ENCODE data around the gene GNAZ. TPM values are rescaled to one million over a fixed set of nuclear protein-coding genes. Genes with fewer than 3 reads are reported as not detected.

GNAZ gene
- total RNA-seq, 1 experiment from 2014 or later, result 11.9 TPM

DNA sequence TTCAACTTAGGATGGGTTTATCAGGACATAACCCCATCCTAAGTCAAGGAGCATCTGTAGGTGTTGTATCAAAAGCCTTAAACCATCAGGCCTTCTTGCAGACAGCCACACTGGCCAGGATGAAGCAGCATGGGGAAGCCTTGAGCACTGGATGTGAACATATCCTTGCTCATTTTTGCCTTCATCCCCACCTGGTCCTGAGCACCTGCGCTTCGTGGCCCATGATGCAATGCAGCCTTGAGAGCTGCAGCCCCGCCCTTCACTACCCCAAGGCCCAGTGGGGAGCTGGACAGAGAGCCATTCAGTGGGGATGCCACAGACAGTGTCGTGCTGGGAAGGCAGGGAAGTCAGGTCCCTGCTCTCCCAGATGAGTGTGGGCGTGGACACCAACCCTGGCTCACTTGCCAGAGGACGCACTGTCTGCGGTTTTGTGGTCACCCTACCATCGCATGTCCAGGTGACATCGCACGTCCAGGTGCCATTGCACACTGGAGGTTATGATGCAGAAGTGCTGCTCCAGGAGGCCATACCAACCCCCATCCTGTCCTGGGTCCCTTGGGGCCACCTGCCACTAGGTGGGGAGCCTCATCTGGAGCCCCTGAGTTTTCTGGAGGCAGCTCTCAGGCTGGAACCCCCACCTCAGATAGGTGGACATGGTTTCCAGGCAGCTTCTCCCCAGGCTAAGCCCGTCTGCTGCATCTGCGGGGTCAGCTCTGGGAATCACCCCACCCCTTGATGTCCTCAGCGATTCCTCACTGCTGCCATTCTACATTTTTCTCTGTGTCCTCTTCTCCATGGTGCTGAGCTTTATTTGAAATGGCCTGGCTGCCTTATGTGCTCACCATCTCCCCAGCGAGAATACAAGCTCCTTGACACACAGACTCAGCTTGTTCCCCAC is 14.4 kb downstream of the GNAZ start:
- no peak overlapping the region for H3K4me3 ChIP-seq
- H3K9me3 ChIP-seq (replicated peaks), result no peaks in the 10 kb centered on the region
- no peaks in the 10 kb centered on the region for H3K4me1 ChIP-seq
- no peaks in the 10 kb centered on the region for H3K36me3 ChIP-seq
- H3K27me3 ChIP-seq, result no peaks in the 10 kb centered on the region
- H3K27ac ChIP-seq, result no peak overlapping the region
- DNase-seq, result no peak

DNA sequence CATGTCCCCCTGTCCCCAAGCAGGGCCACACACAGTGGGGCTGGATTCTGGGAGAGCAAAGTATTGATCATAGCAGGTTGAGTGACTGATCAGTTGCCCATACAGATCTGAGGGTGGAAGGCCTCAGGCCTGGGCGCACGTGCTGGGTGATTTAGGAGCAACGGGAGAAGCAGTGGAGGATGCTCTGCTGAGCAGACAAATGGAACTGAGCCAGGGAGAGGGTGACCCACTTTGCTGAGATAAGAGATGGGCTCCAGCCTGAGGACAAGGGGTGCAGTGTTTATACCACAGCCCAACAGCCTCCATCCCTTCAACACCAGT is 15.0 kb downstream of the GNAZ start:
- H3K27ac ChIP-seq, result no peak overlapping the region
- no peak overlapping the region for H3K4me3 ChIP-seq
- no peaks in the 10 kb centered on the region for H3K36me3 ChIP-seq
- H3K4me1 ChIP-seq, result no peaks in the 10 kb centered on the region
- no peaks in the 10 kb centered on the region for H3K27me3 ChIP-seq
- H3K9me3 ChIP-seq (replicated peaks), result no peaks in the 10 kb centered on the region
- no peak for DNase-seq

DNA sequence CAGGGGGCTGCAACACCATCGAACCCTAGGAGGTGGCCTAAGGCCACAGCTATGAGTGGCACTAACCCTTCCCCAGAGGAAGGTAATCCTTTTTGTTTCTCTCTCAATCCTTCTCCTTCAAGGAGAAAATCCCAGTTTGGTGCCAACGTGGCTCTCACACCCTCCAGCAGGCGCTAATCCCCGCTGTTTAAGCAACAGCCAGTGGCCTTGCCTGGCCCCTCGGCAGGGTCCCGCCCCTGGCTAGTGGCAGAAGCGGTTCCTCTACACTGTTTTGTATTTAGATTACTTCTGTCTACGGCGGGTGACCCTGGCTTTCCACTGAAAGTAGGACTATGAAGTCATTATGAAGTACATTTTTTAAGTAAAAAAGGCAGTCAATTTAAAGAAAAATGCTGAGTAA is 15.5 kb downstream of the GNAZ start:
- no peak overlapping the region for H3K27ac ChIP-seq
- no peaks in the 10 kb centered on the region for H3K36me3 ChIP-seq
- no peak for DNase-seq
- no peaks in the 10 kb centered on the region for H3K4me1 ChIP-seq
- H3K9me3 ChIP-seq (replicated peaks), result no peaks in the 10 kb centered on the region
- H3K27me3 ChIP-seq, result no peaks in the 10 kb centered on the region
- no peak overlapping the region for H3K4me3 ChIP-seq

DNA sequence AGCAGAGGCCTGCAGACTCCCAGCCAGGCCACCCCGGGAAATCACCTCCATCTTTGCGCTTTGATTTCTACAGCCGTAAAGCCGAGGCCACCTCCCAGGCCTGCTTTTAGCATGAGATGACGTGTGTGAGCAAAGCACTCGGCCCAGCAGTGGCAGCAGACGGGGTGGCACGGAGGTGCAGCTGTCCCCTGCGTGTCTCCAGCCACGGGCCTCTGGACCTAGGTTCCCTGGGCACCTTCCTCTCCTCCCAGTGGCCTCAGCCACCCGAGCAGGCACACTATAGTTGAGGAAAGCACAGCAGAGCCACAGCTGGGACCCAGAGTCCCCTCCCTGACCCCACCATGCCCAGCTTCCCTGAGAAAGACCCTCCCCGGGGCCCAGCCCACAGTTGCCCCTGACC is 15.9 kb downstream of the GNAZ start:
- no peak overlapping the region for H3K27ac ChIP-seq
- no peaks in the 10 kb centered on the region for H3K27me3 ChIP-seq
- H3K9me3 ChIP-seq (replicated peaks), result no peaks in the 10 kb centered on the region
- no peak for DNase-seq
- H3K4me1 ChIP-seq, result no peaks in the 10 kb centered on the region
- H3K36me3 ChIP-seq, result no peaks in the 10 kb centered on the region
- H3K4me3 ChIP-seq, result no peak overlapping the region

DNA sequence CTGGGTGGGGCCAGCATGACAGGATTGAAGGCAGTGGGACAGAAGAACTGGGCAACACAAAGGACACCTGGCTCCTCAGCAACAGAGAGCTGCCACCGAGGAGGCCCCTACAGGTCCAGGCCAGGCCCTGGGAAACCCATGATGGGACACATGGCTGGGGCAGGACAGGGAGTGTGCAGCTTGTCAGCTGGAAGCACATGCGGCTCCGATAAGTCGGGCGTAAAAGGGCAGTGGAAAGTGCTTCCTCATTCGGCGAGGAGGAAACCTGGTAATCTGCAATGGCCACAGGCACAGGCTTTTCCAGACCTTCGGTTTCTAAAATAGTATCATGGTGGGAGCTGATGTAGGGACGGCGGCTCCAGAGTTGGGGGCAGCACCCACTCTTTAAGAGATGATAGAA is 16.5 kb downstream of the GNAZ start:
- no peak for DNase-seq
- no peaks in the 10 kb centered on the region for H3K9me3 ChIP-seq (replicated peaks)

DNA sequence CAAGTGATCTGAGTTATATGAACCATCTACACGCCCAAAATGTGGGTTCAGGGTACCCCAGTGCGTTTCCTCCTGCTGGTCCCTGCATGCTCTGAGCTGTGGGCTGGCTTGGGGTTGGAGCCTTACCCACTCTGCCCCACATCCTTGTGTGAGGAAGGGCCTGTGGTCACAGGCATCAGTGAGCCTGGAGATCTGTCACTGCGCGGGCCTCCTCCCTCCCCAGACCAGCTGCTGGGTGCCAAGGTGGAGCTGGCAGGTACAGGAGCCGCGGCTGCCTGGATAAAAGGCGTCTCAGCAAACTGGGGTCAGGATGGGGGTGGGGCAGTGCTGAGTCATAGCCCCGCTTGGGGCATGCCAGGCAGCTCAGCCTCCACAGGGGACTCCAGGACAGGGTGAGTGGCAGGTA is 17.9 kb downstream of the GNAZ start:
- H3K27ac ChIP-seq, result no peak overlapping the region
- H3K4me3 ChIP-seq, result no peak overlapping the region
- H3K36me3 ChIP-seq, result no peaks in the 10 kb centered on the region

More for the DNA sequence above, 16.5 kb downstream of the GNAZ start:
- H3K27me3 ChIP-seq, result no peaks in the 10 kb centered on the region
- H3K4me1 ChIP-seq, result no peaks in the 10 kb centered on the region
- H3K27ac ChIP-seq, result no peak overlapping the region
- H3K4me3 ChIP-seq, result no peak overlapping the region
- H3K36me3 ChIP-seq, result no peaks in the 10 kb centered on the region

DNA sequence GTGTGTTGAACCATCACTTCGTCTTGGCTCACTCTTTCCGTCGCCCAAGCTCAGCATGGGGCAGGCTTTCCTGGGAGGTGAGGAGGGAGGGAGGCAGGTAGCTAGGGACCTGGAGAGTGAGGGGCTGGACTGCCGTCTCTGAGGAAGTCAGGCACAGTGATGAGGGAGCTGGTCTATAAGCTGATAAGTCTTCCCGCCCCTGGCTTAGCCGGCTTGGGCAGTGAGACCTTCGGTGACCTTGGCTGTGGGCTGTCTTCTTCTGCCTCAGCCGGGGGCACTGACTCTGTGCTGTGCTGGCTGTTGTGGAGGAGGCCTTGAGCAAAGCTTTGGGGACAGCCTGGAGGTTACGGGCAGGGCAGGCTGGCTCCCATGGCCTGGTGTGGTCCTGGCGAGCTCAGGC is 18.7 kb downstream of the GNAZ start:
- no peak for DNase-seq
- H3K27me3 ChIP-seq, result no peaks in the 10 kb centered on the region
- no peaks in the 10 kb centered on the region for H3K36me3 ChIP-seq

More for the DNA sequence above, 17.9 kb downstream of the GNAZ start:
- DNase-seq, result no peak
- Histone ChIP-seq H3K4me1 (no peaks in the 10 kb centered on the region), H3K27me3 (no peaks in the 10 kb centered on the region), H3K9me3 (replicated peaks) (no peaks in the 10 kb centered on the region)

DNA sequence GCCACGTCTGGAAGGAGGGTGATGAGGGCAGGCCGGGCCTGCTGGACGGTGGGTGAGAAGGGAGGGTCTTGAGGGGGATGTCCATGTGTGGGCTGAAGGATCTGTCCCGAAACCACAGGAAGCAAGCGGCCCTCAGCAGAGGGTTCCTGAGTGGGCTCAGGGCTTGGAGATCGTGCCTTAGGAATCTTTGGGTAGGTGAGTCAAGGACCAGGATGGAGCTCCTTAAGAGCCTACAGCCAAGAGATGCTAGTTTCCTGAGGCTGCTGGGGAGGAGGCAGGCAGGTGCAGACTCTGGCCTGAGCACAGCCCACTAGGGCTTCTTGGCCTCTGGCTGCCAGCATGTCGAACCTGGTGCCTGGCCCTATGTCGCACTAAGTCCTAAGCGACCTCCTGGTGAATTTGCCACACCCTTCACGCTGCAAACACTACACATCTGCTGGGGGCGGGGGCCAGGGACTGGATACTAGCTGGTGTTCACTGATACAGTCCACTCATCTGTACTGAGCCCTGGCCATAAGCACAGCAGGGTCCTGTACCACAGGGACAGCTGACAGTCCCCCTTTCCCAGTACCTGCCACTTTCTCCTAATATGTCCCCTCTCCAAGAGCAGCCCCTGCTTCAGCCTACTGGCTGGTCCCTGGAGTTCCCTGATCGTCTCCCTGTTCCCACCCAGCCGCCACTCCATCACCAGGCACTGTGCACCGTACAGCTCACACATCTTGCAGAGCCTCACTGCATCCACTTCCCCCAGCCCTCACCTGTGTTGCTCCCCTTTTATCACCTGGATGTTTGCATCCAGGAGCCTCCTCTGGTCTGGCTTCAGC is 19.5 kb downstream of the GNAZ start:
- Histone ChIP-seq H3K4me3 (no peak overlapping the region), H3K27me3 (no peaks in the 10 kb centered on the region), H3K9me3 (replicated peaks) (no peaks in the 10 kb centered on the region), H3K27ac (no peak overlapping the region), H3K4me1 (no peaks in the 10 kb centered on the region), H3K36me3 (no peaks in the 10 kb centered on the region)
- DNase-seq, result no peak

More for the DNA sequence above, 18.7 kb downstream of the GNAZ start:
- Histone ChIP-seq H3K9me3 (replicated peaks) (no peaks in the 10 kb centered on the region), H3K4me3 (no peak overlapping the region), H3K27ac (no peak overlapping the region), H3K4me1 (no peaks in the 10 kb centered on the region)

DNA sequence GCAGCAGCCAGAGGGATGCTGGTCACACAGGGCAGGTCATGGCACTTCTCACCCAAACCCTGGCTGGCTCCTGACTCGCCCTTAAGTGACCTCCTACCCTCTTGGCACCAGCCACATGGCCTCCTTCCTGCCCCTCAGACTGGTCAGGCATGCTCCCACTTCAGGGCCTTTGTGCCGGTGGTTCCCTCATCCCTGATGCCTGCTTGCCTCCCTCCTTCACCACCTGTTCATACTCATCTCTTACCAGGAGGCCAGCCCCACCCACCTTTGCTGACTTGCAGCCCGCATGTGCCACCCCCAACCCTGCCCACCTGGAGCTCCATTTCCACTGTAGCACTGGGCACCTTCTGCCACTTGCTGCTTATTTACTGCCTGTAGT is 20.1 kb downstream of the GNAZ start:
- Histone ChIP-seq H3K9me3 (replicated peaks) (no peaks in the 10 kb centered on the region), H3K4me3 (no peak overlapping the region), H3K36me3 (no peaks in the 10 kb centered on the region), H3K27ac (no peak overlapping the region), H3K27me3 (no peaks in the 10 kb centered on the region), H3K4me1 (no peaks in the 10 kb centered on the region)
- DNase-seq, result no peak

DNA sequence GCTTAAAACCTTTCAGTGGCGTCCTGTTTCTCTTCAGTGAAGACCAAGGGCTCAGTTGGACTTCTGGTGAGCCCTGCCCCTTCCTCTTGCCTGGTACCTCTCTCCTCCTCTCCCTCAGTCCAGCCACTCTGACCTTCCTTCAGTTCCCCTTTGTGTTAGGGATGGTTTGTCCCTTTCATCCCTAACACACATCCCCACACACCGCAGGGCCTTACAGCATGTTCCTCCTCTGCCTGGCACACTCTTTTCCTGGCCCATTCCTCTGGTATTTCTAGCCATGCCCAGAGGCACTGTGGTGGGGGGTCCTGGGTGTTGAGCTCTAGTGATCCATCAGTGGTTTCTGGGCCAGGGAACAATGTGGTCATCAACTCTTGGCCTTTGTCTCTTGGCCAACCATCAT is 21.4 kb downstream of the GNAZ start:
- Histone ChIP-seq H3K4me1 (no peaks in the 10 kb centered on the region), H3K4me3 (no peak overlapping the region), H3K27me3 (no peaks in the 10 kb centered on the region), H3K27ac (no peak overlapping the region), H3K9me3 (replicated peaks) (no peaks in the 10 kb centered on the region), H3K36me3 (no peaks in the 10 kb centered on the region)
- DNase-seq, result no peak

DNA sequence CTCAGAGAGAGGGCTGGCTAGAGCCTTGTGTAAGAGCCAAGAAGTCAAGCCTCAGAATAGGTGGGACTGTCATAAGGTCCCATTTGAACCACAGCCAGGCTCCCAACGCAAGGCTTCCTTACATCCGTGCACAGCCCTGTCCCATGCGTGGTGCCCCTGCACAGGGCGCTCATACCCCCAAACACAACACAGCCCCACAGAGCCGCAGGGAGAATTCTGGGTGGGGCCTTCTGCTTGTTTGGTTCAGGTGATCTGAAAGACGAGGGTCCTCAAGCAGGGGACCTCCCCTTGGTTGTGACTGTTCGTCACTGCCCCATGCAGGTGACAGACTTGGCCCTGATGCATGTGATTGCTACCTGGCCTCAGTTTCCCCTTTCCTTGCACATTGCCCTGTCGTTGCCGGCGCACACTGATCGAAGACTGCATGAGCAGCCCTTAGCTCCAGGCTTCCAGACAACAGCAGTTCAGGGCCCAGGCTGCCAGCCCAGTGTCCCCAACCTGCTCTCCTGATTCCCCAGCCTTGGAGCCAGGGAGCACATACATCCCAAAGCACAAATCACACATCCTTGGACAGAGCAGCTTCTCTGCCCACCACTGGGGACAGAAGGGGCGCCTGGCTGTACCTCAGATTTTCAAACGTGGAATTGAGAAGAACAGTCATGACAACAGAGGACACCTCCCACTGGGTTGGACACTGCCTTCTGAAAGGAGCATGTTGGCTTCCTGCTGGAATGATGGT is 22.1 kb downstream of the GNAZ start:
- Histone ChIP-seq H3K27ac (no peak overlapping the region), H3K4me3 (no peak overlapping the region), H3K9me3 (replicated peaks) (no peaks in the 10 kb centered on the region), H3K4me1 (no peaks in the 10 kb centered on the region), H3K27me3 (no peaks in the 10 kb centered on the region), H3K36me3 (no peaks in the 10 kb centered on the region)
- DNase-seq, result no peak

DNA sequence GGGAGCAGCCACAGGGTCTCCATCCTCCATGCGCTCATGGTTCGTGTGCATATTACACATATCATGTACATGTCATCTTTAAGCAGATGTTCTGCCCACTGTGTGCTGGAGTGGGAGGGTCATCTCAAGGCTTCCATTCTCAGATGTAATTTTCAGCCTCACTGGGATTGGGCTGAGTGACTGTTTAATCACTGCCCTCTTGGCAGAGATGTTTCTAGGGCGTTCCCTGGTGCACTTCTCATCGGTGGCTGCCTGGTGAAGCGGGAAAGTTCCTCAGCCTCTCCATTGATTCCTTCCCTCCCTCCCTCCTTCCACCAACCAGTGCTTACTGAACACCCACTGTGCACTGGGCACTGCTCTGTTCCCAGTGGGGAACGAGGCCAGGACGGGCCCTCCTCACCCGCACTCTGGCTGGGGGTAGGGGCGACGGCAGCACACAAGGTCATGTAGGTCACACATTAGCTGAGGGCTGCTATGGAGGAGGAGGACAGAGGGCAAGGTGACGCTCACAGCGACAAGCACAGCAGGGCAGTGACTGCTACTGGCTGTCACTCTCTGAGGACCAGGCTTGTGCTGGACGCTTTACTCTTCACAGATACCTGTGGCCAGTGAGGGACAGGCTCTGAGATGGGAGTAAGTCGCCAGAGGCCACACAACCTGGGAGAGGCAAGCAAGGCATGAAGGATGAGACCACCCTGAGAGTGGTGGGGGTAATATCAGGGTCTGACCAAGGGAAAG is 22.9 kb downstream of the GNAZ start:
- Histone ChIP-seq H3K36me3 (no peaks in the 10 kb centered on the region), H3K9me3 (replicated peaks) (no peaks in the 10 kb centered on the region), H3K27ac (no peak overlapping the region), H3K4me3 (no peak overlapping the region), H3K27me3 (no peaks in the 10 kb centered on the region), H3K4me1 (no peaks in the 10 kb centered on the region)
- DNase-seq, result no peak

DNA sequence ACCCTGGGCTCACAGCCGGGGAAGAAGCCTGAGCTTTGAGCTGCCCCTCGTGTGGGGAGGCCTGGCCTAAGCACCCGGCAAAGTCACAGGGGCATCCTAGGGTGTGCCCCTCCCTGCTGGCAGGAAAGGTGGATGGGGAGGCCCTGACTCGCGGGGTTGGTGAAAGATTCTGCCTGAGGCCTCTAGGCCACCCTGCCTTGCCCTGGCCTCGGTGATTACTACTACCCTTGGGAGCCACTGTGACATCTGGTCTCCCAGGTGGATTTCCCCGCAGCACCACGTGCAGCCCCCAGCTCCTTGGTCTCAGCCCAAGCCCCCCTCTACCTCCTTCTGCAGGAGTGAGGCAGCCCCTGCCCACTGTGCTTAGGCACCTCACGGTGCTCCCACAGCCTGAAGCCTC is 23.9 kb downstream of the GNAZ start:
- DNase-seq, result no peak
- no peaks in the 10 kb centered on the region for H3K9me3 ChIP-seq (replicated peaks)
- H3K36me3 ChIP-seq, result no peaks in the 10 kb centered on the region
- H3K27me3 ChIP-seq, result no peaks in the 10 kb centered on the region
- H3K27ac ChIP-seq, result no peak overlapping the region
- H3K4me1 ChIP-seq, result peaks cover 6% of the 10 kb centered on the region; the same call in 1 of the 2 replicates
- H3K4me3 ChIP-seq, result no peak overlapping the region
